K562 (cell line): ENCODE results near the gene CD46. TPM values are rescaled to one million over a fixed set of nuclear protein-coding genes. Genes with fewer than 3 reads are reported as not detected.

Source experiments
- BRF1 ChIP-seq: IDR thresholded peaks from 3 replicates; pipeline ENCODE4 v1.6.1; 2011; ENCODE audit warnings: borderline replicate concordance, mild to moderate bottlenecking; ENCODE audit not compliant: insufficient read length; ENCODE audit errors: extremely low read depth
- HMG20B ChIP-seq: fragments of 250-450 bp; sonication (Bioruptor Pico); IDR thresholded peaks from 2 replicates; pipeline ENCODE4 v1.5.0; 2021; ENCODE audit warnings: mild to moderate bottlenecking
- ILF3 ChIP-seq: fragments of 450-650 bp; IDR thresholded peaks from 2 replicates; pipeline ENCODE4 v1.6.1; 2018; ENCODE audit warnings: antibody characterized with exemption, mild to moderate bottlenecking, moderate library complexity, borderline replicate concordance
- PCBP2 ChIP-seq: fragments of 200-400 bp; formaldehyde crosslinking; IDR thresholded peaks from 2 replicates; pipeline ENCODE4 v1.6.1; 2018; ENCODE audit warnings: low read length, low read depth, mild to moderate bottlenecking, moderate library complexity; ENCODE audit not compliant: poor library complexity, severe bottlenecking
- RAD51 ChIP-seq: fragments of 450-650 bp; IDR thresholded peaks from 2 replicates; pipeline ENCODE4 v1.7.1; 2016; ENCODE audit warnings: low read depth, mild to moderate bottlenecking, borderline replicate concordance
- RBFOX2 ChIP-seq: fragments of 200-400 bp; formaldehyde crosslinking; IDR thresholded peaks from 2 replicates; pipeline ENCODE4 v1.6.1; 2017; ENCODE audit warnings: low read depth, mild to moderate bottlenecking, low read length, moderate library complexity
- REST ChIP-seq, 2 experiments: fragments of 450-650 bp; formaldehyde crosslinking in 1 of 2; IDR thresholded peaks; 2 replicates each; pipeline versions ENCODE4 v1.4.0 to v1.6.1; 2014 to 2020; ENCODE audit warnings: mild to moderate bottlenecking in 2 of 2, borderline replicate concordance in 1 of 2, low read depth in 1 of 2
- RUNX1 ChIP-seq: sonication (generic); IDR thresholded peaks from 2 replicates; pipeline ENCODE4 v1.6.1; 2016; ENCODE audit warnings: antibody characterized with exemption, low read depth
- SREBF2 ChIP-seq: sonication (generic); formaldehyde crosslinking; IDR thresholded peaks from 2 replicates; pipeline ENCODE4 v1.4.0; 2020; ENCODE audit warnings: mild to moderate bottlenecking, missing genetic modification reagents
- TAF15 ChIP-seq: fragments of 200-400 bp; formaldehyde crosslinking; IDR thresholded peaks from 2 replicates; pipeline ENCODE4 v1.6.1; 2017; ENCODE audit warnings: mild to moderate bottlenecking, low read depth, low read length, moderate library complexity
- TRIM25 ChIP-seq: fragments of 450-650 bp; IDR thresholded peaks from 2 replicates; pipeline ENCODE4 v1.7.0; 2016; ENCODE audit warnings: borderline replicate concordance
- ZNF347 ChIP-seq: fragments of 450-650 bp; formaldehyde crosslinking; IDR thresholded peaks from 2 replicates; pipeline ENCODE4 v1.4.0; 2020; ENCODE audit warnings: low read depth, mild to moderate bottlenecking, moderate library complexity
- ZNF512 ChIP-seq: IDR thresholded peaks from 2 replicates; pipeline ENCODE4 v1.6.1; 2016; ENCODE audit warnings: missing genetic modification characterization, missing compliant biosample characterization
- polyA plus RNA-seq, 8 experiments: library from polyadenylated mRNA; depleted of rRNA in 4 of 8; stranded (reverse) in 5 of 8; unstranded in 3 of 8; fragments of >200 nt; fragmentation: Nextera tagmentation in 2 of 8; fragmentation: Illumina TruSeq in 1 of 8; extraction: Ambion mirVana in 2 of 8; extraction: Trizol in 1 of 8; gene quantifications; 2 replicates each; pipeline versions ENCODE4 v1.2.1 to v1.2.3, GENCODE V29; 2011 to 2014; ENCODE audit warnings: inconsistent platforms in 1 of 8, missing spikeins in 1 of 8
- total RNA-seq, 7 experiments: library from RNA; depleted of rRNA in 6 of 7; stranded (reverse); fragments of >200 nt in 6 of 7; fragmentation: Illumina TruSeq in 2 of 7; extraction: Trizol in 2 of 7; gene quantifications; 2 replicates each; pipeline versions ENCODE4 v1.2.1 to v1.2.3, GENCODE V29; 2011 to 2021; ENCODE audit warnings: low replicate concordance in 1 of 7
- TF ChIP-seq, protein P1 (sequence below), 2 experiments: fragments of 250-450 bp in 1 of 2; fragments of 450-650 bp in 1 of 2; sonication (Bioruptor Pico) in 1 of 2; IDR thresholded peaks; 2 replicates each; pipeline versions ENCODE4 v1.6.1 to v1.8.0; 2016 to 2021; ENCODE audit warnings: mild to moderate bottlenecking in 2 of 2, moderate library complexity in 2 of 2, missing compliant biosample characterization in 1 of 2, missing genetic modification characterization in 1 of 2

Gene CD46
- total and polyA plus RNA-seq, 9 of the 15 experiments (the other 6 are each of a cell fraction or from before 2014, with no cell fraction given), result 87.9 to 374 (median 156) TPM

DNA sequence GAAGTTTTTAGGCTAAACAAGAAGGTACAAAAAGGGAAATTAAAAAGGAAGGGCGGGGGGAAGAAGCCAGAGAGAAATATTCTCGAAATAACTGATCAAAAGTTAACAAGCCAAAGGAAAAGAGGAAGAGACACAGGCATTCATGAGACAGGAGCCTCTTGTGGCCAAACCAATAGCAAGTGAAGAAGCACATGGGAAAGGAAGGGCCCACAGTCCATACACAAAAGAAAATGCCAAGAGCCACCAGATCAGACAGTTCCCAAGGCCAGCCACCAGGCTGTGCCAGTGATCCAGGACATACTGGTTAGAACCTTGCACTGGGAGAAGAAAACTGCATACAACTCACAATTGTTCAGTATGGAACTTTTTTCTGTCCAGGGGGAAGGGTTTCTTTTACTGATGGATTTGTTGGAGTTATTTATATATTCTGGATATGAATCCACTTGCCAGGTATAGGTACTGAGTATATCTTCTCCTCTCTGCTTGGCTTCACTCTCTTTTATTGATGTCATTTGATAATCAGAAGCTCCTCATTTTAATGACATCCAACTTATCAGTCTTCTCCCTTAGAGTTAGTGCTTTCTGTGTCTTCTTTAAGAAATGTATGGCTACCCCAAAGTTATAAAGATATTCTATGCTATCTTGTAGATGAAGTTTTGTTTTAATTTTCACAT is 76.8 kb downstream of the CD46 start (continued):
- TF ChIP-seq REST (IDR thresholded peaks at IDR 0.05; ENCODE audit: borderline replicate concordance) (peak; percentile 77), REST (CRISPR knock-in tag; IDR thresholded peaks at IDR 0.05; ENCODE audit: low read depth) (no peak), HMG20B (CRISPR knock-in tag) (no peak), RAD51 (no peak), ZNF347 (CRISPR knock-in tag) (no peak), TAF15 (no peak), ZNF512 (tag) (no peak), TRIM25 (no peak), RUNX1 (no peak), RBFOX2 (no peak), PCBP2 (no peak), ILF3 (no peak), BRF1 (no peak), SREBF2 (CRISPR knock-in tag) (no peak)
- TF ChIP-seq, protein P1, sequence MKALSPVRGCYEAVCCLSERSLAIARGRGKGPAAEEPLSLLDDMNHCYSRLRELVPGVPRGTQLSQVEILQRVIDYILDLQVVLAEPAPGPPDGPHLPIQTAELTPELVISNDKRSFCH (CRISPR knock-in tag; IDR thresholded peaks at IDR 0.05), result no peak
- TF ChIP-seq, protein P1 (tag; IDR thresholded peaks at IDR 0.05), result peak; percentile 61; the same call in 1 of the 2 replicates
